ENCODE results near the gene RASSF1. TPM values are rescaled to one million over a fixed set of nuclear protein-coding genes. Genes with fewer than 3 reads are reported as not detected.
A peak's percentile ranks its signal among the peaks of the same experiment; 100 is the strongest.

RASSF1 gene
- total and polyA plus RNA-seq, 2 of the 13 experiments (the other 11 are each of a cell fraction or from before 2014, with no cell fraction given) = 10.2 to 27.5 TPM

- H3K4me2 ChIP-seq (ENCODE audit: low read depth, low read length) = peak within 1 kb of the TSS; percentile 94
- intact Hi-C loops (cut with micrococcal nuclease; ENCODE audit: unreplicated experiment) = no loop called here
- ChIA-PET POLR2A (interaction anchor here (0.7 to 13.0 kb wide), 8 partner anchors 14 to 87 kb away, joined by 3 to 222 read pairs (median 9); partner anchors contain the start of genes GNAI2, HYAL1, HYAL3 and IFRD2), CTCF (ENCODE audit: low intra/inter-chr PET ratio, low total read pairs) (interaction anchor here (2.3 kb wide), 1 partner anchor 19 kb away, joined by 15 read pairs; the partner anchor contains the start of gene HYAL1)
- H3K9me3 ChIP-seq (ENCODE audit: low read length) = no peaks in the 10 kb centered on the region
- peak within 1 kb of the TSS; percentile 100 for H3K27ac ChIP-seq (ENCODE audit: extremely low read length, insufficient read depth, low read length)
- BruUV-seq (replicated peaks) = TSS peak; percentile 85
- H3K36me3 ChIP-seq (replicated peaks in 1 of 2; ENCODE audit: control insufficient read depth in 1 of 2, insufficient read depth in 2 of 2, low read length in 2 of 2) = peaks cover 10 to 31% of the 10 kb centered on the region in 2 experiments
- no peak for DNase-seq (ENCODE audit: low spot score)
- ATAC-seq = peak; percentile 1
- peaks cover 35% of the 10 kb centered on the region for H3K79me2 ChIP-seq (ENCODE audit: insufficient read depth, low read length)
- H3K4me3 ChIP-seq (replicated peaks in 1 of 3; ENCODE audit: insufficient read depth in 1 of 3, low read depth in 2 of 3, low read length in 3 of 3) = peak within 1 kb of the TSS; percentile 81 to 91 (median 85); a peak in 5 of 6 replicates
- peaks cover 77% of the 10 kb centered on the region for H3K4me1 ChIP-seq (ENCODE audit: insufficient read depth, low read length)
- WGBS (ENCODE audit: low lambda C conversion rate) = 66% methylated on average over 22 of the region's 31 CpGs
- no peak within 1 kb of the TSS for H2AFZ ChIP-seq (ENCODE audit: low read length)
- H4K20me1 ChIP-seq (ENCODE audit: insufficient read depth, low read length) = no peaks in the 10 kb centered on the region
- peak within 1 kb of the TSS; percentile 99 for H3K9ac ChIP-seq (ENCODE audit: insufficient read depth, low read depth, low read length)
- H3K27me3 ChIP-seq (ENCODE audit: control insufficient read depth in 1 of 2, insufficient read depth in 2 of 2, low read length in 2 of 2) = no peaks in the 10 kb centered on the region; a peak in 1 of 5 replicates
- no peak for FAIRE-seq
- in situ Hi-C loops (cut with HindIII; ENCODE audit: extremely low pct_ligation_motif_present, low pct_unique_long_range_greater_than_20kb) = loop anchor here (5.0 kb wide), 1 partner anchor 60 kb away; no protein-coding TSS in a partner anchor
- TF ChIP-seq HNRNPL (IDR thresholded peaks at IDR 0.05; ENCODE audit: low read depth, low read length) (0 out of 2 replicates have a peak, but pooled peaks have one; percentile 56), ZNF547 (CRISPR knock-in tag; IDR thresholded peaks at IDR 0.05) (no peak), SNAPC4 (CRISPR knock-in tag; IDR thresholded peaks at IDR 0.05) (peak; percentile 32; the same call in 1 of the 2 replicates), SAP130 (CRISPR knock-in tag; IDR thresholded peaks at IDR 0.05; ENCODE audit: low read depth) (peak; percentile 63), TRAFD1 (CRISPR knock-in tag; IDR thresholded peaks at IDR 0.05; ENCODE audit: borderline replicate concordance) (0 out of 2 replicates have a peak, but pooled peaks have one; percentile 2), NR1H2 (CRISPR knock-in tag; IDR thresholded peaks at IDR 0.05; ENCODE audit: borderline replicate concordance, low read depth) (no peak), PCBP1 (IDR thresholded peaks at IDR 0.05; ENCODE audit: borderline replicate concordance, low read depth, low read length) (peak; percentile 85; the same call in 1 of the 2 replicates), HNRNPLL (IDR thresholded peaks at IDR 0.05; ENCODE audit: low read depth, low read length, poor library complexity, severe bottlenecking) (peak; percentile 11), HIC2 (CRISPR knock-in tag; IDR thresholded peaks at IDR 0.05; ENCODE audit: low read depth) (0 out of 2 replicates have a peak, but pooled peaks have one; percentile 37), AGO2 (optimal IDR thresholded peaks at IDR 0.05; ENCODE audit: low read depth, low read length) (peak; percentile 99), ZNF275 (CRISPR knock-in tag; IDR thresholded peaks at IDR 0.05; ENCODE audit: borderline replicate concordance) (no peak)
Observed at GRCh38 chr3:50322386-50323091, 18.1 kb downstream of the RASSF1 start, which contains the start of gene HYAL2. Gene HYAL2 (minus strand): TSS chr3:50322745. CDS start chr3:50320489, 2,256 bp downstream.
